H1 (cell line): Measurements from ENCODE around the gene CREB1.

Experiments
- CHD2 ChIP-seq: IDR thresholded peaks from 2 replicates; pipeline ENCODE4 v1.6.1; 2012; ENCODE audit warnings: low read length, improper control_type of control experiment
- CTCF ChIP-seq, 3 experiments: IDR thresholded peaks; 1 replicate in 2 of 3; 2 replicates in 1 of 3; pipeline versions ENCODE4 v1.5.1 to v1.6.1; 2011; ENCODE audit warnings: low read length in 3 of 3, mild to moderate bottlenecking in 3 of 3, inconsistent platforms in 2 of 3, low read depth in 1 of 3, moderate library complexity in 1 of 3; ENCODE audit not compliant: insufficient read depth in 1 of 3; ENCODE audit errors: control extremely low read depth in 1 of 3
- EP300 ChIP-seq, 2 experiments: IDR thresholded peaks; 1 replicate in 1 of 2; 2 replicates in 1 of 2; pipeline ENCODE4 v1.6.1; 2011 to 2012; ENCODE audit warnings: low read depth in 2 of 2, low read length in 2 of 2, mild to moderate bottlenecking in 2 of 2, borderline replicate concordance in 1 of 2, inconsistent platforms in 1 of 2, moderate library complexity in 1 of 2
- MAX ChIP-seq: IDR thresholded peaks from 2 replicates; pipeline ENCODE4 v1.6.1; 2012; ENCODE audit warnings: inconsistent platforms
- SP1 ChIP-seq: IDR thresholded peaks from 2 replicates; pipeline ENCODE4 v1.6.1; 2011; ENCODE audit warnings: low read depth, low read length
- TAF1 ChIP-seq: IDR thresholded peaks from 2 replicates; pipeline ENCODE4 v1.6.1; 2011; ENCODE audit warnings: mild to moderate bottlenecking, low read depth, low read length
- TF ChIP-seq, protein P1 (sequence below): IDR thresholded peaks from 2 replicates; pipeline ENCODE4 v1.6.1; 2011; ENCODE audit warnings: low read depth, mild to moderate bottlenecking, low read length; ENCODE audit not compliant: insufficient read depth

DNA sequence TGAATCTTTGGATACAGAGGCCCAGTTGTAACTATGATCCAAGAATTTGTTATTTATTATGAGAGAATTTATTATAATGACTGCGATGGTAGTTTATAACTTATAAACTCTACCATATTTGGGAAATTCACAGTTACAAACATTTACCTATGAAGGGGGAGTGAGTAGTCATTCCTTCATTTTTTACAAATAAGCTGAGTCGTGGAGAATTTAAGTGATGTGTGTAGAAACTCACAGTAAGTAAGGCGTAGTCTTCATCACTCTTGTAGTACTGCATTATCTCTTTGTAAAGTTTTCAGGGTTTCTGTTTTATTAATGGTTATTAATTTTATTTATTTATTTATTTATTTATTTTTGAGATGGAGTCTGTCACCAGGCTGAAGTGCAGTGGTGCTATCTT is 13.5 kb downstream of the CREB1 start:
- TF ChIP-seq MAX (no peak), SP1 (no peak), EP300 (IDR thresholded peaks at IDR 0.05; ENCODE audit: borderline replicate concordance in 1 of 2, low read depth in 2 of 2, low read length in 2 of 2) (no peak), CTCF (IDR thresholded peaks at IDR 0.05; ENCODE audit: control extremely low read depth in 1 of 3, insufficient read depth in 1 of 3, low read depth in 1 of 3, low read length in 3 of 3) (no peak), CHD2 (no peak), TAF1 (no peak)
- TF ChIP-seq, protein P1, sequence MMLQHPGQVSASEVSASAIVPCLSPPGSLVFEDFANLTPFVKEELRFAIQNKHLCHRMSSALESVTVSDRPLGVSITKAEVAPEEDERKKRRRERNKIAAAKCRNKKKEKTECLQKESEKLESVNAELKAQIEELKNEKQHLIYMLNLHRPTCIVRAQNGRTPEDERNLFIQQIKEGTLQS, result no peak
